H1 (cell line): Measurements from ENCODE around the gene SLC2A13.

Experiments used
- GTF2F1 ChIP-seq: IDR thresholded peaks from 2 replicates; pipeline ENCODE4 v1.6.1; 2012; ENCODE audit warnings: low read depth, low read length, improper control_type of control experiment, borderline replicate concordance
- HDAC2 ChIP-seq, 2 experiments: fragments of 300-600 bp in 1 of 2; sonication (generic) in 1 of 2; IDR thresholded peaks; 2 replicates each; pipeline ENCODE4 v1.6.1; 2011 to 2012; ENCODE audit warnings: low read depth in 2 of 2, low read length in 2 of 2, mild to moderate bottlenecking in 2 of 2, moderate library complexity in 2 of 2, borderline replicate concordance in 1 of 2, inconsistent platforms in 1 of 2
- KDM5A ChIP-seq: fragments of 200-600 bp; IDR thresholded peaks from 2 replicates; pipeline ENCODE4 v1.7.1; 2012; ENCODE audit warnings: mild to moderate bottlenecking, low read length, inconsistent platforms, mixed read lengths
- NRF1 ChIP-seq: IDR thresholded peaks from 2 replicates; pipeline ENCODE4 v1.6.1; 2011; ENCODE audit warnings: mild to moderate bottlenecking, low read depth, low read length, improper control_type of control experiment
- POLR2AphosphoS5 ChIP-seq: IDR thresholded peaks from 2 replicates; pipeline ENCODE4 v1.6.1; 2011; ENCODE audit warnings: low read depth, low read length
- SIN3A ChIP-seq, 2 experiments: IDR thresholded peaks in 1 of 2; conservative IDR thresholded peaks in 1 of 2; 2 replicates each; pipeline ENCODE4 v1.6.1; 2011 to 2012; ENCODE audit warnings: low read length in 2 of 2, improper control_type of control experiment in 1 of 2, low read depth in 1 of 2, mild to moderate bottlenecking in 1 of 2
- SP2 ChIP-seq: IDR thresholded peaks from 2 replicates; pipeline ENCODE4 v1.6.1; 2012; ENCODE audit warnings: mild to moderate bottlenecking, low read length, inconsistent platforms
- TAF1 ChIP-seq: IDR thresholded peaks from 2 replicates; pipeline ENCODE4 v1.6.1; 2011; ENCODE audit warnings: mild to moderate bottlenecking, low read depth, low read length
- TBP ChIP-seq: IDR thresholded peaks from 2 replicates; pipeline ENCODE4 v1.6.1; 2011; ENCODE audit warnings: low read depth, low read length, improper control_type of control experiment
- TCF12 ChIP-seq: IDR thresholded peaks from 2 replicates; pipeline ENCODE4 v1.6.1; 2011; ENCODE audit warnings: low read depth, mild to moderate bottlenecking, low read length
- TEAD4 ChIP-seq: IDR thresholded peaks from 2 replicates; pipeline ENCODE4 v1.6.1; 2012; ENCODE audit warnings: low read depth, low read length, inconsistent platforms, mixed read lengths
- YY1 ChIP-seq: IDR thresholded peaks from 2 replicates; pipeline ENCODE4 v1.6.1; 2011; ENCODE audit warnings: low read depth, mild to moderate bottlenecking, low read length
- TF ChIP-seq, protein P1 (sequence below), 3 experiments: IDR thresholded peaks; 1 replicate in 2 of 3; 2 replicates in 1 of 3; pipeline versions ENCODE4 v1.5.1 to v1.6.1; 2011; ENCODE audit warnings: low read length in 3 of 3, mild to moderate bottlenecking in 3 of 3, inconsistent platforms in 2 of 3, low read depth in 1 of 3, moderate library complexity in 1 of 3; ENCODE audit not compliant: insufficient read depth in 1 of 3; ENCODE audit errors: control extremely low read depth in 1 of 3
- TF ChIP-seq, protein P2 (sequence below): IDR thresholded peaks from 2 replicates; pipeline ENCODE4 v1.6.1; 2012; ENCODE audit warnings: low read length, inconsistent platforms

DNA sequence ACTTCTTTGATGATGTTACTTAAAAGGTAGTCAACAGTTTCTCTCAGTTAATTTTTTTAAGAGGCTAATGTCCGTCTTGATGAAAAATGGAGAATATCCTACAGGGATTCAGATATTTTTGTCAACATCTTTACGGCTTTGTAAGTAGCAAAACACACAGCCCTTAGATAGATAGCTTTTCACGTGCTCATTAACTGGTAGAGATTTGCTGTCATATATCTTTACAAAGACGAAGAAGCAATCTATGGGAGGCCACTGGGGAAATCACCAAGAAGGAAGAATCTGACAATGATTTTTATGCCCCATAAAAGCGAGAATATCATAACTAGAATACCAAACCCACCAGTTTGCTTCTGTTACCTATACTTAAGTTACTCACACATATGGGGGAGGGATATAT lies 121.2 kb downstream of the SLC2A13 start:
- TF ChIP-seq HDAC2 (IDR thresholded peaks at IDR 0.05; ENCODE audit: borderline replicate concordance in 1 of 2, low read depth in 2 of 2, low read length in 2 of 2) (no peak), TCF12 (no peak), TBP (no peak), SP2 (no peak), NRF1 (no peak), POLR2AphosphoS5 (no peak), YY1 (no peak), TEAD4 (no peak), SIN3A (conservative IDR thresholded peaks at IDR 0.05 in 1 of 2, IDR thresholded peaks at IDR 0.05 in 1 of 2; ENCODE audit: low read depth in 1 of 2, low read length in 2 of 2) (no peak), TAF1 (no peak), KDM5A (no peak), GTF2F1 (no peak)
- TF ChIP-seq, protein P1, sequence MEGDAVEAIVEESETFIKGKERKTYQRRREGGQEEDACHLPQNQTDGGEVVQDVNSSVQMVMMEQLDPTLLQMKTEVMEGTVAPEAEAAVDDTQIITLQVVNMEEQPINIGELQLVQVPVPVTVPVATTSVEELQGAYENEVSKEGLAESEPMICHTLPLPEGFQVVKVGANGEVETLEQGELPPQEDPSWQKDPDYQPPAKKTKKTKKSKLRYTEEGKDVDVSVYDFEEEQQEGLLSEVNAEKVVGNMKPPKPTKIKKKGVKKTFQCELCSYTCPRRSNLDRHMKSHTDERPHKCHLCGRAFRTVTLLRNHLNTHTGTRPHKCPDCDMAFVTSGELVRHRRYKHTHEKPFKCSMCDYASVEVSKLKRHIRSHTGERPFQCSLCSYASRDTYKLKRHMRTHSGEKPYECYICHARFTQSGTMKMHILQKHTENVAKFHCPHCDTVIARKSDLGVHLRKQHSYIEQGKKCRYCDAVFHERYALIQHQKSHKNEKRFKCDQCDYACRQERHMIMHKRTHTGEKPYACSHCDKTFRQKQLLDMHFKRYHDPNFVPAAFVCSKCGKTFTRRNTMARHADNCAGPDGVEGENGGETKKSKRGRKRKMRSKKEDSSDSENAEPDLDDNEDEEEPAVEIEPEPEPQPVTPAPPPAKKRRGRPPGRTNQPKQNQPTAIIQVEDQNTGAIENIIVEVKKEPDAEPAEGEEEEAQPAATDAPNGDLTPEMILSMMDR (IDR thresholded peaks at IDR 0.05; ENCODE audit: control extremely low read depth in 1 of 3, insufficient read depth in 1 of 3, low read depth in 1 of 3, low read length in 3 of 3): no peak
- TF ChIP-seq, protein P2, sequence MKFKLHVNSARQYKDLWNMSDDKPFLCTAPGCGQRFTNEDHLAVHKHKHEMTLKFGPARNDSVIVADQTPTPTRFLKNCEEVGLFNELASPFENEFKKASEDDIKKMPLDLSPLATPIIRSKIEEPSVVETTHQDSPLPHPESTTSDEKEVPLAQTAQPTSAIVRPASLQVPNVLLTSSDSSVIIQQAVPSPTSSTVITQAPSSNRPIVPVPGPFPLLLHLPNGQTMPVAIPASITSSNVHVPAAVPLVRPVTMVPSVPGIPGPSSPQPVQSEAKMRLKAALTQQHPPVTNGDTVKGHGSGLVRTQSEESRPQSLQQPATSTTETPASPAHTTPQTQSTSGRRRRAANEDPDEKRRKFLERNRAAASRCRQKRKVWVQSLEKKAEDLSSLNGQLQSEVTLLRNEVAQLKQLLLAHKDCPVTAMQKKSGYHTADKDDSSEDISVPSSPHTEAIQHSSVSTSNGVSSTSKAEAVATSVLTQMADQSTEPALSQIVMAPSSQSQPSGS: no peak
